ENCODE data around the gene SERINC5. TPM values are rescaled to one million over a fixed set of nuclear protein-coding genes. Genes with fewer than 3 reads are reported as not detected.

The SERINC5 gene
- total and polyA plus RNA-seq, 2 of the 4 experiments (the other 2 are of a cell fraction): 5.0 to 8.1 TPM

- no peaks in the 10 kb centered on the region for H4K20me1 ChIP-seq (ENCODE audit: insufficient read depth, low read length)
- H2BK15ac ChIP-seq (ENCODE audit: low read depth, low read length): no peak overlapping the region
- no peak overlapping the region for H2BK120ac ChIP-seq (ENCODE audit: low read depth, low read length)
- dilution Hi-C loops (cut with HindIII; ENCODE audit: low sequenced_read_pairs, unreplicated experiment): no loop called here
- H3K36me3 ChIP-seq (ENCODE audit: control insufficient read depth, insufficient read depth, low read length): peaks cover 5% of the 10 kb centered on the region; the same call in 1 of the 2 replicates
- H4K8ac ChIP-seq (ENCODE audit: low read depth in 2 of 2, low read length in 2 of 2): no peak overlapping the region
- no peak overlapping the region for H2BK20ac ChIP-seq (ENCODE audit: low read depth, low read length)
- H3K18ac ChIP-seq (ENCODE audit: low read depth, low read length): no peak overlapping the region
- H3K56ac ChIP-seq (ENCODE audit: extremely low read depth, insufficient read depth, low read length): no peak overlapping the region
- H3K9ac ChIP-seq (ENCODE audit: low read depth, low read length): no peak overlapping the region
- TF ChIP-seq CTCF (conservative IDR thresholded peaks at IDR 0.05; ENCODE audit: low read depth, low read length) (no peak), MAFK (IDR thresholded peaks at IDR 0.05; ENCODE audit: low read depth, low read length) (no peak), RFX5 (IDR thresholded peaks at IDR 0.05; ENCODE audit: low read depth, low read length) (no peak), BHLHE40 (IDR thresholded peaks at IDR 0.05; ENCODE audit: low read depth, low read length) (no peak)
- H2BK5ac ChIP-seq (ENCODE audit: low read depth, low read length, poor library complexity, severe bottlenecking): no peak overlapping the region
- BruUV-seq (replicated peaks): no TSS peak
- H3K4me3 ChIP-seq (ENCODE audit: insufficient read depth, low read depth, low read length): no peak overlapping the region
- DNase-seq (no peak), ATAC-seq (ENCODE audit: low read depth) (no peak)
- H3K4me1 ChIP-seq (ENCODE audit: control insufficient read depth, insufficient read depth, low read length): no peaks in the 10 kb centered on the region
- no peaks in the 10 kb centered on the region for H3K9me3 ChIP-seq (ENCODE audit: control insufficient read depth, insufficient read depth, low read length)
- no peak overlapping the region for H2AK5ac ChIP-seq (ENCODE audit: low read depth, low read length)
- no peak overlapping the region for H4K91ac ChIP-seq (ENCODE audit: insufficient read depth, low read depth, low read length)
- intact Hi-C loops (cut with micrococcal nuclease): no loop called here
- no peak overlapping the region for H2AK9ac ChIP-seq (replicated peaks; ENCODE audit: low read depth, low read length, poor library complexity)
- in situ Hi-C loops (cut with MboI; ENCODE audit: low sequenced_read_pairs): no loop called here
- ChIA-PET POLR2A (ENCODE audit: unreplicated experiment) (no interaction called here), CTCF (no interaction called here)
- H3K14ac ChIP-seq (replicated peaks; ENCODE audit: low read depth, low read length): no peak overlapping the region
- H4K5ac ChIP-seq (ENCODE audit: low read depth, low read length): no peak overlapping the region
- WGBS, 2 experiments (ENCODE audit: extremely low coverage in 2 of 2, insufficient read length in 1 of 2): no CpG with 5 or more reads among the region's 9 CpGs
- no peak overlapping the region for H3K4me2 ChIP-seq (ENCODE audit: low read depth, low read length)
- no peak overlapping the region for H2AFZ ChIP-seq (replicated peaks; ENCODE audit: low read length, poor library complexity)
- no peaks in the 10 kb centered on the region for H3K27me3 ChIP-seq (ENCODE audit: control insufficient read depth, insufficient read depth, low read length)
- no peaks in the 10 kb centered on the region for H3K79me1 ChIP-seq (ENCODE audit: low read depth in 1 of 2, low read length in 2 of 2)
- no peak overlapping the region for H3K4ac ChIP-seq (ENCODE audit: low read depth, low read length)
- 0 out of 2 replicates have a peak, but pooled peaks cover 3% of the 10 kb centered on the region for H3K9me1 ChIP-seq (ENCODE audit: insufficient read depth, low read length)
- no peak overlapping the region for H3K23ac ChIP-seq (ENCODE audit: low read depth, low read length)
- no peak overlapping the region for H3K27ac ChIP-seq (ENCODE audit: insufficient read depth, low read length)
Observed at GRCh38 chr5:80146046-80146445, 109.8 kb downstream of the SERINC5 start.
